Duodenal mucosa (tissue), 2 donors: ENCODE data around the gene EDEM3.

ENCODE experiments used
- H3K27ac ChIP-seq: one replicate; pipeline ENCODE4 v1.7.0; 2013; ENCODE audit warnings: low read depth, low read length
- H3K27me3 ChIP-seq, 2 donors: one replicate each; pipeline ENCODE4 v1.7.0; 2013; ENCODE audit warnings: low read length in 2 of 2, control low read depth in 1 of 2; ENCODE audit not compliant: insufficient read depth in 2 of 2, control insufficient read depth in 1 of 2
- H3K36me3 ChIP-seq, 2 donors: one replicate each; pipeline ENCODE4 v1.7.0; 2013; ENCODE audit warnings: low read length in 2 of 2, control low read depth in 1 of 2; ENCODE audit not compliant: insufficient read depth in 2 of 2, control insufficient read depth in 1 of 2
- H3K4me1 ChIP-seq, 2 donors: one replicate each; pipeline ENCODE4 v1.7.0; 2013; ENCODE audit warnings: low read length in 2 of 2, control low read depth in 1 of 2; ENCODE audit not compliant: insufficient read depth in 2 of 2, control insufficient read depth in 1 of 2
- H3K4me3 ChIP-seq, 2 donors: one replicate each; pipeline ENCODE4 v1.7.0; 2013; ENCODE audit warnings: low read length in 2 of 2, low read depth in 1 of 2
- H3K9ac ChIP-seq, 2 donors: one replicate each; pipeline ENCODE4 v1.7.0; 2013; ENCODE audit warnings: low read length in 2 of 2, low read depth in 1 of 2
- H3K9me3 ChIP-seq, 2 donors: one replicate each; pipeline ENCODE4 v1.7.0; 2013; ENCODE audit warnings: low read length in 2 of 2, control low read depth in 1 of 2; ENCODE audit not compliant: control insufficient read depth in 1 of 2

The EDEM3 gene

GRCh38 chr1:184646824-184647223, 107.8 kb downstream of the EDEM3 start:
- Histone ChIP-seq H3K9me3 (no peaks in the 10 kb centered on the region), H3K36me3 (no peaks in the 10 kb centered on the region), H3K27me3 (no peaks in the 10 kb centered on the region), H3K27ac (no peak overlapping the region), H3K4me3 (no peak overlapping the region), H3K4me1 (no peaks in the 10 kb centered on the region), H3K9ac (no peak overlapping the region)

DNA sequence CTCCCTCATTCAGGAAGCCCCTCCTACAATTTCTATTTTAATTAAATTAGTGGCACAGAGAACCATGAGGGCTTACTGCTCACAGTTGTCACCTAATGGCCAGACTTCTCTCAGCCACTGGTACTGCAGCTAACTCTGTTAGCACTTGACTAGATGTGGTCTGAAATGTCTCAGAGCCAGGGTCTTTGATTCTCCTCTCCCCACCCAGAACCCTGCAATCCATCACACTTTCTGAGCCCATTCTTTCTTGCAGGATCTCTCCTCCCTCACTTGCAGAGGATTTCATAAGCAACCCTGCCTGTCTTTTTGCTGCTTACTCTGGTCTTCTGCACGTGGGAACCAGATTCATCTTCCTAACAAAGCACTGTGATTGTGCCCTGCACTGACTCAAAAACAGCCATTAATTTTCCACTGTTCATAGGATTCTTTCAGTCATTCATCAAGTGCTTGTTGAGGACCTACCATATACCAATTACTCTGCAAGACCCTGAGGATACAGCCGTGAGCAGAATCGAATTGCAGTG, 108.4 kb downstream of the EDEM3 start:
- H3K36me3 ChIP-seq: no peaks in the 10 kb centered on the region
- H3K4me1 ChIP-seq: no peaks in the 10 kb centered on the region
- H3K27ac ChIP-seq: no peak overlapping the region
- H3K9ac ChIP-seq: no peak overlapping the region
- no peaks in the 10 kb centered on the region for H3K9me3 ChIP-seq
- no peak overlapping the region for H3K4me3 ChIP-seq
- H3K27me3 ChIP-seq: no peaks in the 10 kb centered on the region

- no peaks in the 10 kb centered on the region for H3K36me3 ChIP-seq
- no peaks in the 10 kb centered on the region for H3K4me1 ChIP-seq
- no peak overlapping the region for H3K9ac ChIP-seq
- no peaks in the 10 kb centered on the region for H3K27me3 ChIP-seq
- no peaks in the 10 kb centered on the region for H3K9me3 ChIP-seq
- H3K27ac ChIP-seq: no peak overlapping the region
- no peak overlapping the region for H3K4me3 ChIP-seq
Observed at GRCh38 chr1:184644771-184645170, 109.9 kb downstream of the EDEM3 start.

DNA sequence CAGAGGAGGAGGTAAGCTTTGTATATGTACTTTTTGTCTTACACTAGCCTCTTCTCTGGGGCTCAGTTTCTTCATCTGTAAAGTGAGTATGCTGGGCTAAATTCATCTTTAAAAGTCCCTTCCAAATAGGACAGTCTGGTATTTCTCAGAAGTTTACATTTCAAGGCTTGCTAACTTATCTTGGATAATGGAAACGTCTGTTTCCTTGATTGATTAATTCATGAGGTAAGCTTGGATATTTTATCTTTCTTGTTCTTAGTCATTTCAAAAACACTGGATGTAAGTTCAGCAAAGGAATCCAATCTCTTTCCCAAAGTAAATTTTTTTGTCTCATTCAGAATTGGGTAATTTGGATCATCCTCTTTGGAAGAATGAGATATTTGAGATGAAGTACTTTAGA, 111.0 kb downstream of the EDEM3 start:
- H3K27me3 ChIP-seq: no peaks in the 10 kb centered on the region
- no peaks in the 10 kb centered on the region for H3K4me1 ChIP-seq
- H3K4me3 ChIP-seq: no peak overlapping the region
- H3K27ac ChIP-seq: no peak overlapping the region
- no peak overlapping the region for H3K9ac ChIP-seq
- H3K36me3 ChIP-seq: no peaks in the 10 kb centered on the region
- H3K9me3 ChIP-seq: no peaks in the 10 kb centered on the region

DNA sequence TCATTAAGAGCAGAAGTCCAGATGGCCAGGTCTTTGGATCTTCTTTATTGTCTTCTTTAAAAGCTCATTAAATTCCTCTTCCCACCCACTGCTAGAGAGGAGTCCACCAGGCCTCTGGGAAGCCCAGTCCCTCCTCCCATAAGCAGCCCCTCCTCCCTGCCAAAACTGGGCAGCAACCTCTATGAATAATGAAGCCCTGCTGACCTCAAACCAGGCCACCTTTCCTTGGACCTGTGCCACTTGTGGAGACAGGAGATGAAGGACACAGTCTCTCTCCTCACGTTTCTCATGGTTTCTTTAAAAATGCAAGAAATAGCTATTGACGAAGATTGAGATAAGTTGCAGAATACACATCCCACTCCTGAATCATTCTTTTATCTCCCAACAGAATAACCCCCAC, 112.8 kb downstream of the EDEM3 start:
- no peaks in the 10 kb centered on the region for H3K27me3 ChIP-seq
- no peaks in the 10 kb centered on the region for H3K36me3 ChIP-seq
- H3K27ac ChIP-seq: no peak overlapping the region
- no peaks in the 10 kb centered on the region for H3K4me1 ChIP-seq
- no peak overlapping the region for H3K4me3 ChIP-seq
- H3K9me3 ChIP-seq: no peaks in the 10 kb centered on the region
- no peak overlapping the region for H3K9ac ChIP-seq

- Histone ChIP-seq H3K36me3 (no peaks in the 10 kb centered on the region), H3K9me3 (no peaks in the 10 kb centered on the region), H3K27me3 (no peaks in the 10 kb centered on the region), H3K4me3 (no peak overlapping the region), H3K27ac (no peak overlapping the region), H3K4me1 (no peaks in the 10 kb centered on the region), H3K9ac (no peak overlapping the region)
Observed at GRCh38 chr1:184640505-184640904, 114.2 kb downstream of the EDEM3 start.
